ENCODE measurements around the gene ONECUT1. TPM values are rescaled to one million over a fixed set of nuclear protein-coding genes. Genes with fewer than 3 reads are reported as not detected.

Gene ONECUT1
- total RNA-seq, 1 donor from 2014 or later, result 11.0 TPM

DNA sequence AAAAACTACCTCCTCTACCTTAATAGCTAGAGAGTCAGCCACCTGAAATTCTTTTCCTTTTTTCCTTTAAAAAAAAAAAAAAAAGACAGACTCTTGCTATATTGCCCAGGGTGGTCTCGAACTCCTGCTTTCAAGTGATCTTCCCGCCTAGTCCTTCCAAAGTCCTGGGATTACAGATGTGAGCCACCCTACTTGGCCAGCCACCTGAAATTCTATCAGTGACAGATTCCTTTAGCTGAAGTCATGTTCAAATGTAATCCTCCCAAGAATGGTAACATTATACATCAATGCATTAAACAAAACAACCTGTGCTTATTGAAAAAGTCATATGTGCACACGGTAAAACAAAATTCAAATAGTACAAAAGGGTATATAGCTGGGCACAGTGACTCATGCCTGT, 59.1 kb downstream of the ONECUT1 start:
- H3K9me3 Mint-ChIP-seq, result no peaks in the 10 kb centered on the region
- no peak overlapping the region for H3K4me3 Mint-ChIP-seq
- no peak overlapping the region for H3K27ac Mint-ChIP-seq
- no peaks in the 10 kb centered on the region for H3K36me3 Mint-ChIP-seq
- peaks cover 11% of the 10 kb centered on the region for H3K4me1 Mint-ChIP-seq (ENCODE audit: unreplicated experiment)
- TF ChIP-seq, protein P1, sequence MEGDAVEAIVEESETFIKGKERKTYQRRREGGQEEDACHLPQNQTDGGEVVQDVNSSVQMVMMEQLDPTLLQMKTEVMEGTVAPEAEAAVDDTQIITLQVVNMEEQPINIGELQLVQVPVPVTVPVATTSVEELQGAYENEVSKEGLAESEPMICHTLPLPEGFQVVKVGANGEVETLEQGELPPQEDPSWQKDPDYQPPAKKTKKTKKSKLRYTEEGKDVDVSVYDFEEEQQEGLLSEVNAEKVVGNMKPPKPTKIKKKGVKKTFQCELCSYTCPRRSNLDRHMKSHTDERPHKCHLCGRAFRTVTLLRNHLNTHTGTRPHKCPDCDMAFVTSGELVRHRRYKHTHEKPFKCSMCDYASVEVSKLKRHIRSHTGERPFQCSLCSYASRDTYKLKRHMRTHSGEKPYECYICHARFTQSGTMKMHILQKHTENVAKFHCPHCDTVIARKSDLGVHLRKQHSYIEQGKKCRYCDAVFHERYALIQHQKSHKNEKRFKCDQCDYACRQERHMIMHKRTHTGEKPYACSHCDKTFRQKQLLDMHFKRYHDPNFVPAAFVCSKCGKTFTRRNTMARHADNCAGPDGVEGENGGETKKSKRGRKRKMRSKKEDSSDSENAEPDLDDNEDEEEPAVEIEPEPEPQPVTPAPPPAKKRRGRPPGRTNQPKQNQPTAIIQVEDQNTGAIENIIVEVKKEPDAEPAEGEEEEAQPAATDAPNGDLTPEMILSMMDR (conservative IDR thresholded peaks at IDR 0.05), result no peak
- no peak for DNase-seq (ENCODE audit: extremely low spot score, unreplicated experiment)
- peaks cover 3% of the 10 kb centered on the region for H3K27me3 Mint-ChIP-seq

- DNase-seq (ENCODE audit: extremely low spot score, unreplicated experiment), result no peak
- Mint-ChIP-seq H3K4me3 (no peak overlapping the region), H3K27ac (no peak overlapping the region), H3K27me3 (peaks cover 3% of the 10 kb centered on the region), H3K36me3 (no peaks in the 10 kb centered on the region), H3K4me1 (ENCODE audit: unreplicated experiment) (peaks cover 10% of the 10 kb centered on the region), H3K9me3 (no peaks in the 10 kb centered on the region)
- TF ChIP-seq, protein P1 (conservative IDR thresholded peaks at IDR 0.05), result no peak
Observed at GRCh38 chr15:52730594-52730993, 59.5 kb downstream of the ONECUT1 start.

DNA sequence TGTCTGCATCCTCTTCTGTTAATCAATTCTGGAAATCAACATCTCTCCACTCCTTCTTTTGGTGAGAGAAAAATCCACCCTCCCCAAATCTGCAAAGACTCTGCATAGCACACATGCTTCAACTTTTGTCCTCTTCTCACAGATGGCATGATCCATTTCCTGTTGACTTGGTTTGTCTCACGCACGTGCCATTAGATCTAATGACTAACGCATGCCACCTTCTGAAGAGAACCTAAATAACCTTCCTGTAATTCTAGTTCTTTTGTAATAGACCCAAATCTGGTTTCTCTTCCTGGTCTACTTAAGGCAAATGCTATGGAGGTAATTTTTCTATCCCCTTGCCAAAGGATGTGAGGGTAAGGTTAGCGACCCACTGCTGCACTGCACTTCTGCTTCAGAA, 60.0 kb downstream of the ONECUT1 start:
- Mint-ChIP-seq H3K27ac (no peak overlapping the region), H3K4me1 (ENCODE audit: unreplicated experiment) (peaks cover 6% of the 10 kb centered on the region), H3K27me3 (peaks cover 3% of the 10 kb centered on the region), H3K4me3 (no peak overlapping the region), H3K9me3 (no peaks in the 10 kb centered on the region), H3K36me3 (no peaks in the 10 kb centered on the region)
- no peak for DNase-seq (ENCODE audit: extremely low spot score, unreplicated experiment)
- TF ChIP-seq, protein P1 (conservative IDR thresholded peaks at IDR 0.05), result no peak

DNA sequence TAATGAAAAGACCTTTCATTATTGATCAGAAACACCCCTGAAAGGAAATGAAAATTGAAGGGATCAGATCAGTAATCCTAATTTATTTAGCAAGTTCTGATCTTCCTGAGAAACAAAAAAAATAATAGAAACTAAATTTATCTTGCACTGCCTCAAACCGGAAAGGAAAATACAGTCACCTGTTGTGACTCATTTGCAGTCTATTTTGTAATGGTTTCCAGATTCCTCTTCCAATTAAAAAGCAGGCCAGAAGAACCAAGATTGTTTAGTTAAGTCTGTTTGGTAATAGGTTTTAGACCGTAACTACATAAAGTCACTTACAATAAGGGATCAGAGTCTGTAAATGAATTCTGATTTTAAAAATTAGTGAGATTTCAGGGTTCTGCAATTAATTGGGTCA, 61.2 kb downstream of the ONECUT1 start:
- Mint-ChIP-seq H3K4me1 (ENCODE audit: unreplicated experiment) (peaks cover 6% of the 10 kb centered on the region), H3K9me3 (no peaks in the 10 kb centered on the region), H3K4me3 (no peak overlapping the region), H3K36me3 (no peaks in the 10 kb centered on the region), H3K27me3 (peaks cover 3% of the 10 kb centered on the region), H3K27ac (no peak overlapping the region)
- TF ChIP-seq, protein P1 (conservative IDR thresholded peaks at IDR 0.05), result no peak
- no peak for DNase-seq (ENCODE audit: extremely low spot score, unreplicated experiment)

GRCh38 chr15:52727815-52728214, 62.3 kb downstream of the ONECUT1 start:
- Mint-ChIP-seq H3K27ac (no peak overlapping the region), H3K4me1 (ENCODE audit: unreplicated experiment) (peaks cover 6% of the 10 kb centered on the region), H3K9me3 (no peaks in the 10 kb centered on the region), H3K4me3 (no peak overlapping the region), H3K27me3 (peaks cover 5% of the 10 kb centered on the region), H3K36me3 (no peaks in the 10 kb centered on the region)
- no peak for DNase-seq (ENCODE audit: extremely low spot score, unreplicated experiment)
- TF ChIP-seq, protein P1 (conservative IDR thresholded peaks at IDR 0.05), result no peak

GRCh38 chr15:52726195-52726594, 63.9 kb downstream of the ONECUT1 start:
- no peak for DNase-seq (ENCODE audit: extremely low spot score, unreplicated experiment)
- TF ChIP-seq, protein P1 (conservative IDR thresholded peaks at IDR 0.05), result no peak
- H3K4me1 Mint-ChIP-seq (ENCODE audit: unreplicated experiment), result peaks cover 6% of the 10 kb centered on the region
- H3K9me3 Mint-ChIP-seq, result no peaks in the 10 kb centered on the region
- no peak overlapping the region for H3K4me3 Mint-ChIP-seq
- no peak overlapping the region for H3K27ac Mint-ChIP-seq
- peaks cover 6% of the 10 kb centered on the region for H3K27me3 Mint-ChIP-seq
- no peaks in the 10 kb centered on the region for H3K36me3 Mint-ChIP-seq
